OCI-LY3 (cell line): ENCODE results near the gene RGS18.

Experiments
- H2AFZ ChIP-seq: fragments of 200-600, 300-600 bp; shearing (Covaris generic); 2 replicates; pipeline ENCODE4 v1.6.0; 2014; ENCODE audit warnings: antibody characterized with exemption, low read depth, low read length
- H3K27ac ChIP-seq: fragments of 200-600, 300-600 bp; sonication (generic); 2 replicates; pipeline ENCODE4 v1.5.1; 2014; ENCODE audit warnings: mild to moderate bottlenecking, low read length, moderate library complexity, mixed read lengths
- H3K27me3 ChIP-seq: fragments of 200-600, 300-600 bp; sonication (generic); 2 replicates; pipeline ENCODE4 v1.6.1; 2014; ENCODE audit warnings: low read depth, low read length, mixed read lengths
- H3K36me3 ChIP-seq: fragments of 200-600, 300-600 bp; sonication (generic); replicated peaks from 2 replicates; pipeline ENCODE3; 2014; ENCODE audit warnings: low read depth, low read length, mixed read lengths
- H3K4me1 ChIP-seq: fragments of 300-600, 200-600 bp; sonication (generic); 2 replicates; pipeline ENCODE4 v1.6.1; 2014; ENCODE audit warnings: low read length, mixed read lengths
- H3K4me2 ChIP-seq: fragments of 200-600, 300-600 bp; sonication (generic); 2 replicates; pipeline ENCODE4 v1.6.1; 2014; ENCODE audit warnings: low read length, mixed read lengths
- H3K4me3 ChIP-seq: fragments of 300-600, 200-600 bp; sonication (generic); 2 replicates; pipeline ENCODE4 v1.5.1; 2014; ENCODE audit warnings: antibody characterized with exemption, mild to moderate bottlenecking, low read length, moderate library complexity
- H3K79me2 ChIP-seq: fragments of 300-600, 200-600 bp; shearing (Covaris generic); 2 replicates; pipeline ENCODE4 v1.6.1; 2014; ENCODE audit warnings: mild to moderate bottlenecking, low read length, mixed read lengths
- H3K9ac ChIP-seq: fragments of 300-600, 200-600 bp; shearing (Covaris generic); 2 replicates; pipeline ENCODE4 v1.6.0; 2014; ENCODE audit warnings: mild to moderate bottlenecking, low read length, moderate library complexity
- H3K9me3 ChIP-seq: fragments of 200-600, 300-600 bp; shearing (Covaris generic); 2 replicates; pipeline ENCODE4 v1.6.1; 2014; ENCODE audit warnings: low read length, mixed read lengths; ENCODE audit not compliant: insufficient read depth
- H4K20me1 ChIP-seq: fragments of 200-600, 300-600 bp; sonication (generic); 2 replicates; pipeline ENCODE4 v1.6.1; 2016; ENCODE audit warnings: low read length, mixed read lengths; ENCODE audit not compliant: insufficient read depth
- CTCF ChIP-seq: fragments of 200-600, 300-600 bp; sonication (generic); IDR thresholded peaks from 2 replicates; pipeline ENCODE4 v1.5.1; 2014; ENCODE audit warnings: antibody characterized with exemption, low read length, low read depth
- EZH2phosphoT487 ChIP-seq: fragments of 200-600 bp; shearing (Covaris generic); IDR thresholded peaks from 2 replicates; pipeline ENCODE4 v1.6.1; 2018; ENCODE audit warnings: antibody characterized with exemption, mixed run types, low read depth

Gene RGS18

DNA sequence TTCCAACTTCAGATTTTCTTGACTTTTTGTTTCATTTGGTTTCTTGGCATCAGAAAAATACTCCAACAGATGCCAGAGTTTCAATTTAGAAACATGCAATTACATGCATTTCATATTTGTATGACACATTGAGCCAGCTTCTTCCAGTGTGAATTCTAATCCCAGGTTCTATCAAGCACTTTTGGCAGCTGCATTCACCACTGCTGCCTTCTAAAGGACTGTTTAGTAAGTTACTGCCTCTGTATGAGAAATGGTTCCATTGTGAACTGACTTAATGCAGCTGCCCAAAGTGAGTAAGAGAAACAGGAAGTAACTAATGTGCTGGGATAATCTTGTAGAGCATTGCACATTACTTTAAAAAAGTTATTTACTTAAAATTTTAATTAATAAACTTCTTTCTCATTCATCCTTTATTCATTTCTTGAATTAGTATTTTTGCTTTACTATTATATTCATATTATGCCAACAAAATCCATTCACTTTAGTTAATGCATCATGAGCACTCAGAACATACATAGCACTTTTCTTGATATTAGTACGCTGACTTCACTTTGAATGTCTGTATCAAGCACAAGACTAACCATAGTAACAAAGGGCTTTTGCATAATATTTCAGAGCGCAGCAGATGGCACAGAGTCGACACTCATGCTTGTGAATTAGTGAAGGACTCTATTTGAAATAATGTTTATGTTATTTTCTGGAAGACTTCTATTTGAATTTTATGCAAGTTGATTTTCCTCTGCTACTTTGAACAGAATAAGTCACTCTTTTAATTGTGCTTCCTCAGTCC, 9.8 kb downstream of the RGS18 start:
- H3K27ac ChIP-seq = peak overlapping the region; percentile 66
- peak; percentile 21 for TF ChIP-seq CTCF
- no peak for TF ChIP-seq EZH2phosphoT487
- no peaks in the 10 kb centered on the region for H3K9me3 ChIP-seq
- H3K4me1 ChIP-seq = peaks cover 26% of the 10 kb centered on the region
- H3K79me2 ChIP-seq = no peaks in the 10 kb centered on the region
- no peaks in the 10 kb centered on the region for H4K20me1 ChIP-seq
- H2AFZ ChIP-seq = no peak overlapping the region
- H3K9ac ChIP-seq = no peak overlapping the region
- H3K4me3 ChIP-seq = peak overlapping the region; percentile 32
- H3K4me2 ChIP-seq = peak overlapping the region; percentile 66
- no peaks in the 10 kb centered on the region for H3K27me3 ChIP-seq
- no peaks in the 10 kb centered on the region for H3K36me3 ChIP-seq

GRCh38 chr1:192168964-192169363, 10.7 kb downstream of the RGS18 start:
- Histone ChIP-seq H3K27ac (no peak overlapping the region), H3K9me3 (no peaks in the 10 kb centered on the region), H3K4me2 (peak overlapping the region; percentile 66; the same call in 1 of the 2 replicates), H3K9ac (no peak overlapping the region), H3K79me2 (no peaks in the 10 kb centered on the region), H2AFZ (no peak overlapping the region), H4K20me1 (no peaks in the 10 kb centered on the region), H3K4me3 (no peak overlapping the region), H3K27me3 (no peaks in the 10 kb centered on the region), H3K36me3 (no peaks in the 10 kb centered on the region), H3K4me1 (peaks cover 26% of the 10 kb centered on the region)
- TF ChIP-seq CTCF (no peak), EZH2phosphoT487 (no peak)

DNA sequence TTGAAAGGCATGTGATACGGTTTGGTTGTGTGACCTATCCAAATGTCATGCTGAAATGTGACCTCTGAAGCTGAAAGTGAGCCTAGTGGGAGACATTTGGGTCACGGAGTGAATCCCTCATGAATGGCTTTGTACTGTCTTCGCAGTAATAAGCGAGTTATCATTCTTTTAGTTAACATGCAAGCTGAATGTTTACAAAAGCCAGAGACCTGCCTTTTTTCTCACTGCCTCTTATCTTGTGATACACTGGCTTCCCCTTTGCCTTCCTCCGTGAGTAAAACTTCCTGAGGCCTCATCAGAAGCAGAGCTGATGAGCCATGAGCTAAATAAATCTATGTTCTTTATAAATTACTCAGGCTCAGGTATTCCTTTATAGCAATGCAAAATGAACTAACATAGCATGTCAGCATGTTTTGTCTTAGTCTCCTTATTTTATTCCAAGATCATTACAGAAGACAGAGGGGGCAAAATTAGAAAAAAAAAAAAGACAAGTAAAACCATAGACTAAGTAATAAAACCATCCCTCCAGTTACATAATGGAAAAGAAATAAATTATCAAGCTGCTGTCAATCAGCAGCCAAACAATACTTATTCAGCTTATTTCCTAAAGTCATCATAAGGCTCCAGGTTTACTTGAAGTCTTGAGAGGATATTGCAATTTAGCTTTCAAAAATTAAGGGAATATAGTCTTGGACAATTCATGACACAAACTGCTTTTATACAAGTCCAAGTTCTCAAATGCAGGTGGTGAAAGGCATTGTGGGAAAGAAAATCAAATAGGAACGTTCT, 12.1 kb downstream of the RGS18 start:
- H3K27ac ChIP-seq = no peak overlapping the region
- H3K4me3 ChIP-seq = no peak overlapping the region
- H3K27me3 ChIP-seq = no peaks in the 10 kb centered on the region
- H3K36me3 ChIP-seq = no peaks in the 10 kb centered on the region
- H3K4me2 ChIP-seq = no peak overlapping the region
- peaks cover 26% of the 10 kb centered on the region for H3K4me1 ChIP-seq
- H4K20me1 ChIP-seq = no peaks in the 10 kb centered on the region
- TF ChIP-seq CTCF (no peak), EZH2phosphoT487 (no peak)
- no peak overlapping the region for H3K9ac ChIP-seq
- H3K79me2 ChIP-seq = no peaks in the 10 kb centered on the region
- H2AFZ ChIP-seq = no peak overlapping the region
- H3K9me3 ChIP-seq = no peaks in the 10 kb centered on the region

- H3K27me3 ChIP-seq = no peaks in the 10 kb centered on the region
- H2AFZ ChIP-seq = no peak overlapping the region
- TF ChIP-seq EZH2phosphoT487 (no peak), CTCF (no peak)
- H3K4me3 ChIP-seq = no peak overlapping the region
- no peaks in the 10 kb centered on the region for H3K9me3 ChIP-seq
- no peak overlapping the region for H3K4me2 ChIP-seq
- no peaks in the 10 kb centered on the region for H3K36me3 ChIP-seq
- no peaks in the 10 kb centered on the region for H3K79me2 ChIP-seq
- no peak overlapping the region for H3K9ac ChIP-seq
- H3K27ac ChIP-seq = no peak overlapping the region
- H3K4me1 ChIP-seq = peaks cover 26% of the 10 kb centered on the region
- no peaks in the 10 kb centered on the region for H4K20me1 ChIP-seq
Observed at GRCh38 chr1:192171123-192171522, 12.9 kb downstream of the RGS18 start.
